Activated T-cell treated with anti-CD3 and anti-CD28 coated beads for 48 hours (primary cell): ENCODE measurements around the gene AKAP13.
A peak's percentile ranks its signal among the peaks of the same experiment; 100 is the strongest.

Source experiments
- DNase-seq: peaks from one replicate; pipeline ENCODE4 v3.0.0-alpha.2; 2020; ENCODE audit warnings: low read depth

Gene AKAP13

GRCh38 chr15:85667491-85668424 is 287.4 kb downstream of the AKAP13 start:
- no peak for DNase-seq

DNA sequence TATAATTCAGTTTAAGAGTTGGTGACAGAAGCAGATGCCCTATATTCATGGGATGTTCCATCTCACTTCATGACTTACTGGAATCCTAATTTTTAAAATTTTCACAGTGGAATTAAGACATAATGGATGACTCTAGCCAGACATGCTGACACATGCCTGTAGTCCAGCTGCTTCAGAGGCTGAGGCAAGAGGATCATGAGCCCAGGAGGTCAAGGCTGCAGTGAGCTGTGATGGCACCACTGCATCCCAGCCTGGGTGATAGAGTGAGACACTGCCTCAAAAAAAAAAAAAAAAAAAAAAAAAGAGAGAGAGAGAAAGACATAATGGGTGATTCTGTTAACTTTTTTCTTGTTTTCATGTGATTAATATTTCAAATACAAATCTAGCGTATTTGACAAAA is 290.8 kb downstream of the AKAP13 start:
- no peak for DNase-seq

- no peak for DNase-seq
These were observed 292.1 kb downstream of the AKAP13 start for GRCh38 chr15:85672332-85673084.

GRCh38 chr15:85673326-85673725 is 292.9 kb downstream of the AKAP13 start:
- DNase-seq, result no peak

GRCh38 chr15:85676342-85677098 is 296.1 kb downstream of the AKAP13 start:
- no peak for DNase-seq

DNA sequence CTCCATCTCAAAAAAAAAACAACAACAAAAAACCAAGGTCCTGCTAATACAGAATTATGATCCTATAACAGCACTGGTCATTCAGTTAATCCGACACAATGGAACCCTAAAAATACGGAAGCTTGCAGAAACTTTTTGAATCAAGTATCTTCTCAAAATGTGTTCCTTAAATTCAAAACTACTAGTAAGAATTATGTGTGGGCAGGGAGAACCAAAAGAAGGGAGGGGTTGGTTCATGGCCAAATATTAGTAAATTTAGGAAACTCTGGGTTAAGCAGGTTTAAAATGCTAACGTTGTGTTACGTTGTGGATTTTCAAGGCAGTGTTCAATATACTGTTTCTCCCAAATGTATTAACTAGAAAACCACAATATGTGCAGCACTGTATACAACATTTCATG is 298.8 kb downstream of the AKAP13 start:
- no peak for DNase-seq

DNA sequence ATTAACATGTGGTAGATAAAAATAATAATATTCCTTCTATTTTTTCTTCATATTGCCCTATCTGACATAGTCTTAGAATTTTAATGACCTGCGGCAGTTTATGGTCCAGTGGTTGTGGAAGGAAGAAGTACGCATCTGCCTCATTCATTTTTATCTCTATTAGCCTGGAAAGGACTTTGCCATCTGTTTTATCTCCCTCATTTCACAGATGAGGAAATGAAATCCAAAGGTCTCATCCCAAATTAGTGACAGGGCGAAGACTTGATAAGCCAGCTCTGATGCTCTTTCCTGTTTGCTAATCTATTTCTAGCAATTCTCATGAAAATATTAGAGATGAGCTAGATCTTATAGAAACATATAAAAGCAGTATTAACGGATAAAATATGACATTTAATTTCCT is 301.0 kb downstream of the AKAP13 start:
- DNase-seq, result no peak

- DNase-seq, result no peak
These were observed 303.8 kb downstream of the AKAP13 start for GRCh38 chr15:85684174-85684710.

- no peak for DNase-seq
These were observed 305.0 kb downstream of the AKAP13 start for GRCh38 chr15:85685356-85685755.

- no peak for DNase-seq
These were observed 306.9 kb downstream of the AKAP13 start for GRCh38 chr15:85687329-85687728.

DNA sequence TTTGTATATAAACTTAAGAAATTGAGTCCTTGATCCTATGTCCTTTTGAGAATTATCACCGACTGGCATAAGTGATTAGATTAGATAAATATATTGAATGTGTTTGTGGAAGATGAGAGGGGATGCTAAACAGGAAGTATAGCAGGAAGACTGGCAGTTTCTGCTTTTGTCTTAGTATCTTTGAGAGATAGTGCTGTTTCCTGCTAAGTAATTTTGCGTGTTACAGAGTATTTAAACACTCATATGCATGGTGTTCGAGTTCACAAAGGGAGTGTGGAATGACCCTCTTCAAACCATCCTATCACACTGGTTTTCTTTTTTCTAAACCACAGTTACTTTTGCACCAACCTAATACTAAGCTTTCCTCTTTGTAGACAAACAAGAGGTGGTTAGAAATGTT is 308.3 kb downstream of the AKAP13 start:
- no peak for DNase-seq

DNA sequence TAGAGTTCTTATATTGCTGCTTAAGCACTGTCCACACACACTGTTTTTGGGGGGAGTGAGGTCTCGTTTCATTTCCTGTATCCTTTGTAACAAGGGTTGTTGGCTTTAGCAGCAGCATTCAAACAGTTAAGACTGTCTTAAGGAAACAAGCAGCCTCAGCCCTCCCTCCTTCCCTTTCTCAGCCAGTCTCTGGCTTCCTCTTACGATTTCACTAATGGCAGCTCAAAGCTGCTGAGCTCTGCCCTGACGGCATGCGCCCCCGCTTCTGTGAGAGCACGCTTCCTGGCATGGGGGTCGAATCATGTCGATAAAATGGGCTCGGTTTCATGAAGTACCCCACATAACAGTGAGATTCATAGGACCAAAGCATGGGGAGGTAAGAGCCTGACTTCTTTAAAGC is 309.3 kb downstream of the AKAP13 start:
- DNase-seq, result peak; percentile 55

DNA sequence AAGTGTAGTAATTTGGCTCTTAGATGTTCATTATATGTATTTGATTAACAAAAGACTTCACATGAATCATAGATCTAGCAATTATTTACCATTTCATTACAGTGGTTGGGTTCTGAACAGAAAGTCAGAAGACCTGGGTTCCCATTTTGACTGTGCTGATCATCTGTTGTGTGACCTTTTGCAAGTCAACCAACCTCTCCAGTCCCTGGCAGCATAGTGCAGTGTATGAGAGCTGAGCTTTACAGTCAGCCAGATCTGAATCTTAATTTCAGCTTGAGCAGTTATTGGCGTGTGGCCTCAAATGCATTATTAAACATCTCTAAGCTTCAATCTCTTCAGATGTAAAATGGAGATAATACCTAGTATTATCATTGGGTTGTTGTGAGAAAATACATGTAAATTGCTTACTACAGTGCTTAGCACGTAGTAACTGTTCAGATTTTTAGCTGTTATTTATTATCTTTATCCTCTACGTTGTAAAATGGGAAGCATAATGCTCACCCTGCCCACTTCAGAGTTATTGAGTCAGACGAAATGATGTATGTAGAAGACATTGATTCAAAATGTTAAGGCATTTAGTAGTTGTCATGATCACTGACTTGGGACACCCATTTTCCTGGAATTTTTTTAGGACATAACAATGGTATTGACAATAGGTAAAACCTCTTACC is 310.3 kb downstream of the AKAP13 start:
- DNase-seq, result no peak

DNA sequence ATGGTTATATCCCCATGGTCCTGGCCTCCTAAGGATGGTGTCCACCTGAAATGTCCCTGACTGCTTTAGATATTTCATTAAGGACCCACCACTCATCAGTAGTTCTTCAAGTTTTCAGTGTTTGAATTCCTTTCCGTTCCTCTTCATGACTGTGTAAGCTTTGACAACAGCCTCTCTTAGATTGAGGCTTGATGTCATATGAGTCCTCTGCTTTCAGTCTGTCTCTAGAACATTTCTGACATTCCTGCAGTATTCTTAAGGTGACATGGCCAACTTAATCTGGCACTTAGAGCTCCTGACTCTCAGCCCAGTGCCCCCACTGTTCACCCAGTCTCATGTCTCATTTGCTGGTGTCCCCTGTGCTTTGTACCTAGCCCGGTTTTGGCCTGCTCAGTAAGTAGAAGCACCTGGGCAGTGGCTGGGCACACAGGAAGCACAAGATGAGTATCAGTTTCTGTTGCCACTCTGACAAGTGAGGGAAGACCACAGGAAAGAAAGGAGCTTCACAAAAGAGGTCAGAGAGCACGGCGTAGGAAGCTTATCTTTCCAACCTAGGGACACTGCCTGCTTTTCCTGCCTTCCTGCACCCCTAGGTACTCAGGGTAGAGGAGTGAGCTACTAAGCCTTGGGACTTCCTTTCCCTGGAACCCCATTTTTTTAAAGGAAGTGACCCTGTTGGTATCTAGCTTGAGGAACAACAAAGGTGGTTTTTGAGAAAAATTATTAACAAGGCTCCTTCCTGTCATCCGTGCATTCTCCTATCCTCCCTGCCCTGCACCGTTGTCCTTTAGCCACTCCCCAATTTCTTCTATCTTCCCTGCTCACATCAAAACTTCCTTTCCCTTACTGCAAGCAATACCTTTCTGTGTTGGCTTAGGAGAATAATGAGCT is 311.2 kb downstream of the AKAP13 start:
- DNase-seq, result no peak

DNA sequence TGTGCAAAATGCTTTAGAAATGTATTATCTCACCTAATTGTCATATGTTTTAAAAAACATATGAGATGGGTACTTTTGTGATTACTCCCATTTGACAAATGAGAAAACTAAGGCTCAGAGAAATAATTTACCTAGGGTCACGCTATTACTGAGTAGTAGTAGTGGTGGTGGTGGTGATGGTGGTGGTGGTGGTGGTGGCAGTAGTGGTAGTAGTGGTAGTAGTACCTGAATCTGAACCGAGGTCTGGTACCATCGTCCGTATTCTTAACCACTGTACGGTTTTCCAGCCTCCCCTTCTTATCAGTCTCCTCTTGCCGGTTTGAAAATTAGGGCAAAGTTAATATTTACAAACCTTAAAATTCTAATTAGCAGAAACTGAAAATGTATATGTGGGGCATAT is 311.9 kb downstream of the AKAP13 start:
- no peak for DNase-seq

- DNase-seq, result no peak
These were observed 312.5 kb downstream of the AKAP13 start for GRCh38 chr15:85692873-85693272.

DNA sequence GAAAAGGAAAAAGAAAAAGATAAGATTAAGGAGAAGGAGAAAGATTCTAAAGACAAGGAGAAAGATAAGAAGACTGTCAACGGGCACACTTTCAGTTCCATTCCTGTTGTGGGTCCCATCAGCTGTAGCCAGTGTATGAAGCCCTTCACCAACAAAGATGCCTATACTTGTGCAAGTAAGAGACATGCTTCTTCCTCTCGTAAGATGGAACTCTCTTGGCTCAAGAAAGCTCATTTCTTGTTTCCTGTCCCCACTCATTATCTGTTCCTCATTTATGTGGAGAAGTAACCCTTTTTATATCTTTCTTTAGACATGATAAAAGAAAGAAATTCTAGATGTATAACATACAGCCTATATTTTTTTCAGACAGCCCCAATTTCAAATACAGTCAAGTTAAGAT is 312.9 kb downstream of the AKAP13 start:
- DNase-seq, result no peak

DNA sequence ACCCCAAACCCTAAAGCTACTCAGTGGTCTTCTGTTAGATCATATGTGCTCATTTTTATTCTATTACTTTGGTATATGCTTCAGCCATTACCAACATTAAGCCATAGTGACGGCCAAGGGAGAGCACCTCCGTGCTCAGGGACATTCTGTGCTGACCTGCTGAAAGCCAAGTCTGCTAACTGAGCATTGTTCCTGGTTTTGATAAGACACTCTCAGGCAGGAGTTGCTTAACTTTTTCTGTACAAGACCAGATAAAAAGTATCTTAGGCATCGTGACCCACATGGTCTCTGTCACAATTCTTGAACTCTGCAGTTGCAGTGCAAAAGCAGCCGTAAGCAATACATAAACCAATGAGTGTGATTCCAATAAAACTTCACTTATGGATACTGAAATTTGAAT is 313.7 kb downstream of the AKAP13 start:
- DNase-seq, result no peak

GRCh38 chr15:85700767-85701166 is 320.4 kb downstream of the AKAP13 start:
- DNase-seq, result no peak

GRCh38 chr15:85702321-85703101 is 322.1 kb downstream of the AKAP13 start:
- no peak for DNase-seq
